ENCODE results near the gene SEMA4B.

SEMA4B gene

GRCh38 chr15:90230071-90230494, 29.0 kb downstream of the SEMA4B start:
- no peaks in the 10 kb centered on the region for H3K36me3 ChIP-seq (ENCODE audit: low read length)

GRCh38 chr15:90230610-90231009, 29.5 kb downstream of the SEMA4B start:
- Histone ChIP-seq H3K27me3 (ENCODE audit: low read length) (no peaks in the 10 kb centered on the region), H3K36me3 (ENCODE audit: low read length) (no peaks in the 10 kb centered on the region), H3K9me3 (ENCODE audit: insufficient read depth, low read length) (no peaks in the 10 kb centered on the region), H3K4me2 (ENCODE audit: low read depth, low read length, poor library complexity, severe bottlenecking) (no peak overlapping the region), H3K9ac (ENCODE audit: low read length) (no peak overlapping the region), H3K27ac (ENCODE audit: low read depth, low read length) (no peak overlapping the region), H3K9me2 (replicated peaks; ENCODE audit: insufficient read depth, low read length) (no peaks in the 10 kb centered on the region), H3F3A (ENCODE audit: insufficient read depth) (no peaks in the 10 kb centered on the region; the same call in 1 of the 2 replicates), H3K79me2 (ENCODE audit: insufficient read depth, low read length) (no peaks in the 10 kb centered on the region), H2AFZ (ENCODE audit: low read depth, low read length, severe bottlenecking) (no peak overlapping the region), H4K20me1 (ENCODE audit: low read depth, low read length) (no peaks in the 10 kb centered on the region), H3K4me3 (ENCODE audit: insufficient read depth, low read length, poor library complexity, severe bottlenecking) (no peak overlapping the region)
- TF ChIP-seq EZH2phosphoT487 (conservative IDR thresholded peaks at IDR 0.05; ENCODE audit: low read length), result no peak
- no peak for TF ChIP-seq CTCF (IDR thresholded peaks at IDR 0.05; ENCODE audit: insufficient read depth, low read length, poor library complexity, severe bottlenecking)

More at GRCh38 chr15:90230071-90230494, 29.0 kb downstream of the SEMA4B start:
- no peaks in the 10 kb centered on the region for H3K9me3 ChIP-seq (ENCODE audit: insufficient read depth, low read length)
- no peaks in the 10 kb centered on the region for H3K27me3 ChIP-seq (ENCODE audit: low read length)
- H3K4me3 ChIP-seq (ENCODE audit: insufficient read depth, low read length, poor library complexity, severe bottlenecking), result no peak overlapping the region
- no peaks in the 10 kb centered on the region for H3K9me2 ChIP-seq (replicated peaks; ENCODE audit: insufficient read depth, low read length)
- no peaks in the 10 kb centered on the region; the same call in 1 of the 2 replicates for H3F3A ChIP-seq (ENCODE audit: insufficient read depth)
- H3K79me2 ChIP-seq (ENCODE audit: insufficient read depth, low read length), result no peaks in the 10 kb centered on the region
- no peak overlapping the region for H2AFZ ChIP-seq (ENCODE audit: low read depth, low read length, severe bottlenecking)
- no peak overlapping the region for H3K9ac ChIP-seq (ENCODE audit: low read length)
- TF ChIP-seq EZH2phosphoT487 (conservative IDR thresholded peaks at IDR 0.05; ENCODE audit: low read length) (no peak), CTCF (IDR thresholded peaks at IDR 0.05; ENCODE audit: insufficient read depth, low read length, poor library complexity, severe bottlenecking) (no peak)
- no peaks in the 10 kb centered on the region for H4K20me1 ChIP-seq (ENCODE audit: low read depth, low read length)
- no peak overlapping the region for H3K4me2 ChIP-seq (ENCODE audit: low read depth, low read length, poor library complexity, severe bottlenecking)
- no peak overlapping the region for H3K27ac ChIP-seq (ENCODE audit: low read depth, low read length)

GRCh38 chr15:90231028-90232017, 30.2 kb downstream of the SEMA4B start:
- Histone ChIP-seq H3K79me2 (ENCODE audit: insufficient read depth, low read length) (no peaks in the 10 kb centered on the region), H3F3A (ENCODE audit: insufficient read depth) (no peaks in the 10 kb centered on the region; the same call in 1 of the 2 replicates), H3K27ac (ENCODE audit: low read depth, low read length) (no peak overlapping the region), H3K4me3 (ENCODE audit: insufficient read depth, low read length, poor library complexity, severe bottlenecking) (no peak overlapping the region), H3K4me2 (ENCODE audit: low read depth, low read length, poor library complexity, severe bottlenecking) (no peak overlapping the region), H2AFZ (ENCODE audit: low read depth, low read length, severe bottlenecking) (no peak overlapping the region), H4K20me1 (ENCODE audit: low read depth, low read length) (no peaks in the 10 kb centered on the region), H3K36me3 (ENCODE audit: low read length) (no peaks in the 10 kb centered on the region), H3K27me3 (ENCODE audit: low read length) (no peaks in the 10 kb centered on the region), H3K9me3 (ENCODE audit: insufficient read depth, low read length) (no peaks in the 10 kb centered on the region), H3K9me2 (replicated peaks; ENCODE audit: insufficient read depth, low read length) (no peaks in the 10 kb centered on the region), H3K9ac (ENCODE audit: low read length) (no peak overlapping the region)
- TF ChIP-seq EZH2phosphoT487 (conservative IDR thresholded peaks at IDR 0.05; ENCODE audit: low read length) (no peak), CTCF (IDR thresholded peaks at IDR 0.05; ENCODE audit: insufficient read depth, low read length, poor library complexity, severe bottlenecking) (no peak)
